H9 (cell line): ENCODE results near the gene KCNMB1. TPM values are rescaled to one million over a fixed set of nuclear protein-coding genes. Genes with fewer than 3 reads are reported as not detected.

Source experiments
- DNase-seq: peaks from one replicate; pipeline ENCODE4 v3.0.0-alpha.2; 2017
- H2AFZ ChIP-seq: one replicate; pipeline ENCODE4 v1.6.1; 2013; ENCODE audit warnings: mild to moderate bottlenecking, low read length, control low read depth, moderate library complexity
- H2AK5ac ChIP-seq: 2 replicates; pipeline ENCODE4 v1.6.1; 2013; ENCODE audit warnings: low read length, control low read depth, mixed read lengths; ENCODE audit not compliant: insufficient read length
- H2BK120ac ChIP-seq: one replicate; pipeline ENCODE4 v1.6.1; 2013; ENCODE audit warnings: low read depth, mild to moderate bottlenecking, low read length, control low read depth, inconsistent platforms; ENCODE audit not compliant: poor library complexity, severe bottlenecking
- H2BK12ac ChIP-seq: 2 replicates; pipeline ENCODE4 v1.6.1; 2013; ENCODE audit warnings: low read length, control low read depth, mixed read lengths, low read depth; ENCODE audit not compliant: insufficient read length
- H2BK15ac ChIP-seq: 2 replicates; pipeline ENCODE4 v1.6.1; 2013; ENCODE audit warnings: low read depth, low read length, control low read depth
- H2BK20ac ChIP-seq: one replicate; pipeline ENCODE4 v1.6.1; 2013; ENCODE audit warnings: low read depth, mild to moderate bottlenecking, low read length, control low read depth, inconsistent platforms; ENCODE audit not compliant: poor library complexity, severe bottlenecking
- H2BK5ac ChIP-seq: 2 replicates; pipeline ENCODE4 v1.6.1; 2013; ENCODE audit warnings: low read length, control low read depth, mixed read lengths; ENCODE audit not compliant: insufficient read length
- H3K14ac ChIP-seq: 2 replicates; pipeline ENCODE4 v1.6.1; 2013; ENCODE audit warnings: low read length, control low read depth; ENCODE audit not compliant: insufficient read depth
- H3K18ac ChIP-seq: 2 replicates; pipeline ENCODE4 v1.6.1; 2013; ENCODE audit warnings: low read depth, mild to moderate bottlenecking, mixed read lengths, low read length, control low read depth; ENCODE audit not compliant: insufficient read length
- H3K23ac ChIP-seq: 2 replicates; pipeline ENCODE4 v1.6.1; 2013; ENCODE audit warnings: low read length, control low read depth, mixed read lengths, low read depth; ENCODE audit not compliant: insufficient read length
- H3K23me2 ChIP-seq: 2 replicates; pipeline ENCODE4 v1.6.1; 2013; ENCODE audit warnings: low read depth, mild to moderate bottlenecking, mixed read lengths, low read length, control low read depth; ENCODE audit not compliant: insufficient read length, poor library complexity, severe bottlenecking
- H3K27ac ChIP-seq: 2 replicates; pipeline ENCODE4 v1.5.1; 2013; ENCODE audit warnings: low read length, control low read depth, mixed read lengths, low read depth; ENCODE audit not compliant: insufficient read length
- H3K27me3 ChIP-seq: 2 replicates; pipeline ENCODE4 v1.6.1; 2013; ENCODE audit warnings: low read length, control low read depth, inconsistent platforms; ENCODE audit not compliant: insufficient read depth
- H3K4ac ChIP-seq: 2 replicates; pipeline ENCODE4 v1.6.1; 2013; ENCODE audit warnings: low read depth, mild to moderate bottlenecking, control low read depth, inconsistent platforms, low read length, moderate library complexity
- H3K4me1 ChIP-seq: 2 replicates; pipeline ENCODE4 v1.6.1; 2013; ENCODE audit warnings: low read length, control low read depth, inconsistent platforms; ENCODE audit not compliant: insufficient read depth
- H3K4me2 ChIP-seq: 2 replicates; pipeline ENCODE4 v1.6.1; 2013; ENCODE audit warnings: low read length, control low read depth, mixed read lengths; ENCODE audit not compliant: insufficient read length, insufficient read depth
- H3K56ac ChIP-seq: 2 replicates; pipeline ENCODE4 v1.6.1; 2013; ENCODE audit warnings: low read depth, mild to moderate bottlenecking, mixed read lengths, low read length, control low read depth; ENCODE audit not compliant: insufficient read length
- H3K79me1 ChIP-seq: 2 replicates; pipeline ENCODE4 v1.6.1; 2013; ENCODE audit warnings: low read depth, mild to moderate bottlenecking, moderate library complexity, low read length, control low read depth, inconsistent platforms; ENCODE audit not compliant: insufficient read depth, poor library complexity, severe bottlenecking
- H3K79me2 ChIP-seq: 2 replicates; pipeline ENCODE4 v1.6.1; 2013; ENCODE audit warnings: low read length, control low read depth, inconsistent platforms; ENCODE audit not compliant: insufficient read depth
- H3K9ac ChIP-seq: 2 replicates; pipeline ENCODE4 v1.6.1; 2013; ENCODE audit warnings: low read length, control low read depth, mixed read lengths; ENCODE audit not compliant: insufficient read length; ENCODE audit errors: extremely low read depth
- H3K9me3 ChIP-seq: one replicate; pipeline ENCODE4 v1.6.1; 2013; ENCODE audit warnings: low read depth, low read length, inconsistent platforms; ENCODE audit not compliant: control insufficient read depth
- H3T11ph ChIP-seq: one replicate; pipeline ENCODE4 v1.6.1; 2013; ENCODE audit warnings: mild to moderate bottlenecking, low read length, control low read depth, inconsistent platforms
- H4K20me1 ChIP-seq: one replicate; pipeline ENCODE4 v1.6.1; 2013; ENCODE audit not compliant: control insufficient read depth, insufficient read length, insufficient read depth
- H4K5ac ChIP-seq: 2 replicates; pipeline ENCODE4 v1.6.1; 2013; ENCODE audit warnings: low read depth, mild to moderate bottlenecking, mixed read lengths, low read length, control low read depth; ENCODE audit not compliant: insufficient read length
- H4K8ac ChIP-seq: replicated peaks from 2 replicates; pipeline ENCODE4 v1.6.1; 2013; ENCODE audit warnings: low read length, control low read depth, mixed read lengths, low read depth; ENCODE audit not compliant: insufficient read length
- H4K91ac ChIP-seq: 2 replicates; pipeline ENCODE4 v1.6.1; 2013; ENCODE audit warnings: low read depth, mild to moderate bottlenecking, moderate library complexity, mixed read lengths, low read length, control low read depth; ENCODE audit not compliant: insufficient read length
- H3K27ac Mint-ChIP-seq, 3 experiments: 2 replicates in 2 of 3; 3 replicates in 1 of 3; pipeline ENCODE4 v1.8.0; 2020 to 2021; ENCODE audit warnings: mixed read lengths in 3 of 3, mild to moderate bottlenecking in 1 of 3, moderate library complexity in 1 of 3
- H3K27me3 Mint-ChIP-seq: 2 replicates; pipeline ENCODE4 v1.8.0; 2021; ENCODE audit warnings: low read depth, mild to moderate bottlenecking, moderate library complexity, mixed read lengths
- H3K36me3 Mint-ChIP-seq, 3 experiments: 2 replicates in 2 of 3; 3 replicates in 1 of 3; pipeline ENCODE4 v1.8.0; 2020 to 2021; ENCODE audit warnings: low read depth in 3 of 3, mixed read lengths in 3 of 3; ENCODE audit not compliant: insufficient read depth in 1 of 3
- H3K4me1 Mint-ChIP-seq, 2 experiments: 2 replicates each; pipeline ENCODE4 v1.8.0; 2020; ENCODE audit warnings: mixed read lengths in 2 of 2
- H3K4me3 Mint-ChIP-seq, 2 experiments: 2 replicates in 1 of 2; 3 replicates in 1 of 2; pipeline ENCODE4 v1.8.0; 2020 to 2021; ENCODE audit warnings: mild to moderate bottlenecking in 2 of 2, mixed read lengths in 2 of 2, moderate library complexity in 1 of 2
- H3K9me3 Mint-ChIP-seq, 2 experiments: 2 replicates in 1 of 2; 3 replicates in 1 of 2; pipeline ENCODE4 v1.8.0; 2020; ENCODE audit warnings: mild to moderate bottlenecking in 2 of 2, mixed read lengths in 2 of 2, moderate library complexity in 1 of 2
- CTCF ChIP-seq: fragments of 200-600 bp; sonication (generic); conservative IDR thresholded peaks from 3 replicates; pipeline ENCODE4 v1.8.0; 2021; ENCODE audit warnings: antibody characterized with exemption, mild to moderate bottlenecking
- WGBS: extraction: QIAGEN DNeasy Blood & Tissue Kit; methylation state at CpG from one replicate; pipeline ENCODE4 v1.1.7; 2013; ENCODE audit warnings: missing lambda C conversion rate, low lambda C conversion rate, mixed read lengths; ENCODE audit not compliant: insufficient read length; ENCODE audit errors: extremely low coverage; 5-methylcytosine and 5-hydroxymethylcytosine counted together
- total RNA-seq: library from RNA; stranded (reverse); gene quantifications from 2 replicates; pipeline ENCODE4 v1.2.1, GENCODE V29; 2021

Gene KCNMB1
- total RNA-seq, 1 experiment from 2014 or later, result 0.28 TPM

GRCh38 chr5:170421826-170422225 lies 32.7 kb upstream of the KCNMB1 start:
- WGBS, result no CpG with 5 or more reads among the region's 2 CpGs
- Mint-ChIP-seq H3K27me3 (no peaks in the 10 kb centered on the region; the same call in 1 of the 2 replicates), H3K9me3 (no peaks in the 10 kb centered on the region), H3K4me3 (no peak overlapping the region), H3K27ac (no peak overlapping the region), H3K4me1 (peaks cover 16 to 19% of the 10 kb centered on the region in 2 experiments), H3K36me3 (no peaks in the 10 kb centered on the region)
- Histone ChIP-seq H2BK12ac (no peak overlapping the region), H2BK120ac (no peak overlapping the region), H3K79me2 (no peaks in the 10 kb centered on the region), H3K9ac (no peak overlapping the region), H3T11ph (no peak overlapping the region), H2BK20ac (no peak overlapping the region), H3K4ac (no peak overlapping the region), H3K14ac (no peak overlapping the region), H3K56ac (no peak overlapping the region), H4K8ac (no peak overlapping the region), H2BK15ac (no peak overlapping the region), H2AFZ (no peak overlapping the region), H3K27ac (no peak overlapping the region), H4K20me1 (no peaks in the 10 kb centered on the region), H4K91ac (no peak overlapping the region), H3K4me2 (no peak overlapping the region), H4K5ac (no peak overlapping the region), H3K23ac (no peak overlapping the region), H3K18ac (no peak overlapping the region), H3K9me3 (no peaks in the 10 kb centered on the region), H3K4me1 (no peaks in the 10 kb centered on the region), H3K79me1 (no peaks in the 10 kb centered on the region), H2AK5ac (no peak overlapping the region), H3K23me2 (no peaks in the 10 kb centered on the region), H2BK5ac (no peak overlapping the region), H3K27me3 (no peaks in the 10 kb centered on the region)
- no peak for TF ChIP-seq CTCF
- no peak for DNase-seq
